ENCODE data around the gene GPC5.
"Not testable (repeated sequence)": the region's sequence is repeated elsewhere in the genome, so short reads cannot be mapped to it uniquely, and the experiment has no call there.

The GPC5 gene

DNA sequence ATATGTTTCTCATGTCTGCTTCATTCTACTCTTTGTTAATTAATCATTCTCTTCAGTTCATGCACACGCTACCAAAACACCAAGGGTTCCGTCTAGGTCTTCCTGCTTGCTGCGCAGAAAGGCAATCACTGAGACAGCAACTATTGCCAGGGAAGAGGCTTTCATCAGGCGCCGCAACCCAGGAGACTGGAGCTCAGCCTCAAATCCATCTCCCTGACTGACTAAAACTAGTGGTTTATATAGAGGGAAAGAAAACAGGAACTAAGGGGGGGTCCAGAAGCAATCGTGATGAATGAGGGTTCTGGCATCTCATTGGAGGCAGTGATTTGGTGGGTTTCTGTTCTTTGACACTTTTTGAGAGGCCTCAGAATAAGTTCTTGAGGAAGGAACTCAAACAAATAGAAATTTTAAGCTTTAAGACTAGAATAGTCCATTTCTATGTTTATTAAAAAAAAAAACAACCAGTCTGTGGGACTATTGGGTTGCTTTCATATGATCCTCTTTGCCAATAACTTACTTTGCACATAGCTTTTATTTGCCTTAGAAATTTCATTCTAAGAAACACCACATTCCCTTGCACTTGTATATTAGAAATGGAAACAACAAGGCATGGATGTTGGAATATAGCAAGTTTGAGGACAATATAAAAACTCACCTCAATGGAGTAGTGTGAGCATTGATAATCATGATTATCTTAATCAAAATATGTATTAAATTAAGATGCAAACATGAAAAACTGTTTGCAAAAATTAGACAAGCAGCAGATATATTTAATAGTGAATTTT lies 1137.0 kb downstream of the GPC5 start:
- Histone ChIP-seq H3K27me3 (ENCODE audit: control insufficient read depth, insufficient read depth, low read length) (no peaks in the 10 kb centered on the region), H3K4me1 (ENCODE audit: control insufficient read depth, insufficient read depth, low read length) (no peaks in the 10 kb centered on the region), H3K9ac (ENCODE audit: low read length) (no peak overlapping the region), H3K9me3 (ENCODE audit: control insufficient read depth, insufficient read depth, low read depth, low read length) (no peaks in the 10 kb centered on the region), H3K36me3 (ENCODE audit: control insufficient read depth, insufficient read depth, low read length) (no peaks in the 10 kb centered on the region), H3K27ac (ENCODE audit: low read depth, low read length) (no peak overlapping the region), H3K4me3 (ENCODE audit: low read depth, low read length) (no peak overlapping the region)

DNA sequence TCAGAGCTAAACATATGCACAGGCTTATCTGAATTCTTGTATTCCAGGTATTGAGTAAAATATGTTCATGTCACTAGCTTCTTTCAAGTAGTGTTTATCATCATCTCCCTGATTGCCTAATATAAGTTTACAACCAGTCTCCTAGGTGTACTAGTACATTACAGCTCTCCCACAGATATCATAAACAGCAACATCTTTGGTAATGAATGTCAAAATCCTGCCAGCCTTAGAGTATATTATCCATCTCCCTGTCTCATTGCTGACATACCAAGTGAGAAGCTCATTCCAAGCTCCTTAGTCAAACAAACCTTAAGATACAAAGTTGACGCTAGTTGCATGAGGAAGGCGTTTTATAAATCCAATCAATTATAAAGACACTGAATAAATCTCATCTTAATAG lies 1139.0 kb downstream of the GPC5 start:
- H3K4me3 ChIP-seq (ENCODE audit: low read depth, low read length), result no peak overlapping the region
- no peak overlapping the region for H3K27ac ChIP-seq (ENCODE audit: low read depth, low read length)
- no peaks in the 10 kb centered on the region for H3K9me3 ChIP-seq (ENCODE audit: control insufficient read depth, insufficient read depth, low read depth, low read length)
- no peaks in the 10 kb centered on the region for H3K4me1 ChIP-seq (ENCODE audit: control insufficient read depth, insufficient read depth, low read length)
- H3K36me3 ChIP-seq (ENCODE audit: control insufficient read depth, insufficient read depth, low read length), result no peaks in the 10 kb centered on the region
- H3K27me3 ChIP-seq (ENCODE audit: control insufficient read depth, insufficient read depth, low read length), result no peaks in the 10 kb centered on the region
- H3K9ac ChIP-seq (ENCODE audit: low read length), result no peak overlapping the region

DNA sequence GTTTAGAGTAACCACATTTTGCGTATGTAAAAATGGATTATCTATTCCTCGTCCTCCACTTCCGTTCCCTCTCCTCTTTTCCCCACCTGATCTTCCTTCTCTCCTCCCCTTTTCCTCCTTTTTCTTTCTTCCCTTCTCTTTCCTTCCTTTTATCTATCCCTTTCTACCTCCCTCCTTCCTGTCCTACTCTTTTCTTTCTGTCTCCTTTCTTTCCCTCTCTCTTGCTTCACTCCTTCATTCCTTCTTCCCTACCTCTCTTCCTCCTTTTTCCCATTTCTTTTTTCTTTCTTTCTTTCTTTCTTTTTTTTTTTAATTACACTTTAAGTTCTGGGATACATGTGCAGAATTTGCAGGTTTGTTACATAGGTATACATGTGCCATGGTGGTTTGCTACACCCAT lies 1139.7 kb downstream of the GPC5 start:
- Histone ChIP-seq H3K9me3 (ENCODE audit: control insufficient read depth, insufficient read depth, low read depth, low read length) (no peaks in the 10 kb centered on the region), H3K36me3 (ENCODE audit: control insufficient read depth, insufficient read depth, low read length) (no peaks in the 10 kb centered on the region), H3K4me3 (ENCODE audit: low read depth, low read length) (no peak overlapping the region)

DNA sequence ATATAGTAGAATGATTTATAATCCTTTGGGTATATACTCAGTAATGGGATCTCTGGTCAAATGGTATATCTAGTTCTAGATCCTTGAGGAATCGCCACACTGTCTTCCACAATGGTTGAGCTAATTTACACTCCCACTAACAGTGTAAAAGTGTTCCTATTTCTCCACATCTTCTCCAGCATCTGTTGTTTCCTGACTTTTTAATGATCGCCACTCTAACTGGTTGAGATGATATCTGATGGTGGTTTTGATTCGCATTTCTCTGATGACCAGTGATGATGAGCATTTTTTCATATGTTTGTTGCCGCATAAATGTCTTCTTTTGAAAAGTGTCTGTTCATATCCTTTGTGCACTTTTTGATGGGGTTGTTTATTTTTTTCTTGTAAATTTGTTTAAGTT lies 1140.7 kb downstream of the GPC5 start:
- not testable (repeated sequence) for H3K27ac ChIP-seq (ENCODE audit: low read depth, low read length); H3K36me3 ChIP-seq (ENCODE audit: control insufficient read depth, insufficient read depth, low read length); H3K4me3 ChIP-seq (ENCODE audit: low read depth, low read length); H3K4me1 ChIP-seq (ENCODE audit: control insufficient read depth, insufficient read depth, low read length); H3K27me3 ChIP-seq (ENCODE audit: control insufficient read depth, insufficient read depth, low read length); H3K9ac ChIP-seq (ENCODE audit: low read length); H3K9me3 ChIP-seq (ENCODE audit: control insufficient read depth, insufficient read depth, low read depth, low read length)

More for the DNA sequence above, 1139.7 kb downstream of the GPC5 start:
- Histone ChIP-seq H3K9ac (ENCODE audit: low read length) (no peak overlapping the region), H3K27me3 (ENCODE audit: control insufficient read depth, insufficient read depth, low read length) (no peaks in the 10 kb centered on the region), H3K4me1 (ENCODE audit: control insufficient read depth, insufficient read depth, low read length) (no peaks in the 10 kb centered on the region), H3K27ac (ENCODE audit: low read depth, low read length) (no peak overlapping the region)

DNA sequence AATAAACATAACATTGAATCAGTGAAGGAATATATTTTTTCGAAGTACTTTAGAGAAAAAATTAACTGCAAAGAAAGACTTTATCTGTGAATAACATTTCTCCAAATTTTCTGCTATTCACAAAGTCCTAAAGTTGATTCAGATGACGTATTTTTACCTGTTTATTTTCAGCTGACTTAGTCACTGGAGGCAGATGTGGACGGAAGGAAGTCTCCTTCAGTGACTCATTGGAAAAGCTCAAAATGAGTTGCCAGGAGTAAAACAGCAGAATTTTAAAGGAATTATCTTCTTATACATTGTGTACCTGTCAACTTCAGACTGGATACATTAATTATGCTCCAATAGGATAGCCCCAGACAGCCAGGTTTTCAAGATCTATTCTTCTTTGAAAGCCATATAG lies 1148.8 kb downstream of the GPC5 start:
- no peak overlapping the region for H3K27ac ChIP-seq (ENCODE audit: low read depth, low read length)
- no peaks in the 10 kb centered on the region for H3K9me3 ChIP-seq (ENCODE audit: control insufficient read depth, insufficient read depth, low read depth, low read length)
- H3K4me3 ChIP-seq (ENCODE audit: low read depth, low read length), result no peak overlapping the region
- H3K36me3 ChIP-seq (ENCODE audit: control insufficient read depth, insufficient read depth, low read length), result no peaks in the 10 kb centered on the region
- no peak overlapping the region for H3K9ac ChIP-seq (ENCODE audit: low read length)
- no peaks in the 10 kb centered on the region for H3K4me1 ChIP-seq (ENCODE audit: control insufficient read depth, insufficient read depth, low read length)
- H3K27me3 ChIP-seq (ENCODE audit: control insufficient read depth, insufficient read depth, low read length), result no peaks in the 10 kb centered on the region

DNA sequence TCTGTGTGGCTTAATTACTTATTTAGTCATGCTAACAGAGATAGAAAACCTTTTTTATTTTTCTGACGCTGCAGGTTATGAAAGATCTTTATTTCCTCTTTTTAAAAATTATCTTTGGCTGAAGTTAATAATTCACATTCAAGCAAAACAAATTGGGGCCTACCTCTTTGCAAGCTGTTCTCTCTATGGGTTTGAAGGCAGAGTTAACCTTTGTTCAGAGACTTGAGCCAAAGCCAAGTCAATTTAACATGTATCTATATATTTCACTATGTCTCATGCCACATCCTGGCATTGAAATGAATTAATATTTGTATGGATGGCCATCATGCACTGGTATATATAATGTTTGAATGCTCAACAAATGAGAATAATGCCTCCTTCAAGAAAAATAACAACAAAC lies 1150.9 kb downstream of the GPC5 start:
- Histone ChIP-seq H3K36me3 (ENCODE audit: control insufficient read depth, insufficient read depth, low read length) (no peaks in the 10 kb centered on the region), H3K27ac (ENCODE audit: low read depth, low read length) (no peak overlapping the region), H3K27me3 (ENCODE audit: control insufficient read depth, insufficient read depth, low read length) (no peaks in the 10 kb centered on the region)

DNA sequence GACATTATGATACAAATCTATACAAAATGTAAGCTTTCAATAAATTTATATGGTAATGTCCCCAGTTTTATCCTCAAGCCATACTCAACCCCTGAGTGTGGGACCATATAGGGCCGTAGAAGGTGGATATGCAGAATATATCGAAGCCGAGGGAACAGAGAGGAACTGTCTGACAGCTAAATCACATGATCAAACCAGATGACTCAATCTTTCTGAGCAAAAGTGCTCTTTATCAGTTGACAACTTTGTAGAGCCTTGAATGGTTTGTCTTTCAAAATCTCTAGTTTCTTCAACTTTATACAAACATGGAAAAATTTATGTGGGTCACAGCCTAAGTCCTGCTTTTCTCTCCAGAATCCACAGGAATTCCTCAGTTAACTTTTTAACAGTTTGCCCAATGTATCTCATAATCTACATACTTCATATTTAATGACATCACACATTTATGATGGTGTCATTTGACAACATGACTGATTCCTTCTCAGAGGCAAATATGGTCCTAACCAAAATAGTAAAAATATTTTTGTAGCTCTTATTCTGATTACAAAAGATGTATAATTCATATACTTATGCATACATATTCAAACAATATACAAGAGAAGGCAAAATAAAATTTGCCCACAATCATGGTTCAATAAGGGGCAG lies 1155.2 kb downstream of the GPC5 start:
- Histone ChIP-seq H3K9me3 (ENCODE audit: control insufficient read depth, insufficient read depth, low read depth, low read length) (no peaks in the 10 kb centered on the region), H3K36me3 (ENCODE audit: control insufficient read depth, insufficient read depth, low read length) (no peaks in the 10 kb centered on the region), H3K27me3 (ENCODE audit: control insufficient read depth, insufficient read depth, low read length) (no peaks in the 10 kb centered on the region), H3K4me3 (ENCODE audit: low read depth, low read length) (no peak overlapping the region), H3K4me1 (ENCODE audit: control insufficient read depth, insufficient read depth, low read length) (no peaks in the 10 kb centered on the region), H3K27ac (ENCODE audit: low read depth, low read length) (no peak overlapping the region), H3K9ac (ENCODE audit: low read length) (no peak overlapping the region)

More for the DNA sequence above, 1150.9 kb downstream of the GPC5 start:
- Histone ChIP-seq H3K4me3 (ENCODE audit: low read depth, low read length) (no peak overlapping the region), H3K9me3 (ENCODE audit: control insufficient read depth, insufficient read depth, low read depth, low read length) (no peaks in the 10 kb centered on the region), H3K9ac (ENCODE audit: low read length) (no peak overlapping the region), H3K4me1 (ENCODE audit: control insufficient read depth, insufficient read depth, low read length) (no peaks in the 10 kb centered on the region)

DNA sequence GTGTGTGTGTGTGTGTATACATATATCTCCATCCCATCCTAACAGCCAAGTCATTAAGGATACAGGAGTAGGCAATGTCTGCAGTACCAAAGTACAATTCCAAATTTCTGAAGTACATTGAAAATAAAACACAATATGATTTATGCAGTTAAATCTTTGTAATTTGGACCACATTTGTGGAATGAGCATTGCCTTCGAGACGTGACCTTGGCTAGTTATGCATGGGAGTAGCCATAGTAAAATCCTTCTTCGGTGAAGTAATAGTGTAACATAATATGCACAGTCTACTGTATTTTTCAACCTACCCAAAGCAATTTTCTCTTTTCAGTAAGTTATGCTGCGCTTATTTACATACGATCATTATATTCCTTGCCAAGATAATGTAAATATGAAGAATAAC lies 1162.5 kb downstream of the GPC5 start:
- Histone ChIP-seq H3K27ac (ENCODE audit: low read depth, low read length) (no peak overlapping the region), H3K9ac (ENCODE audit: low read length) (no peak overlapping the region), H3K9me3 (ENCODE audit: control insufficient read depth, insufficient read depth, low read depth, low read length) (no peaks in the 10 kb centered on the region), H3K4me3 (ENCODE audit: low read depth, low read length) (no peak overlapping the region), H3K36me3 (ENCODE audit: control insufficient read depth, insufficient read depth, low read length) (no peaks in the 10 kb centered on the region), H3K4me1 (ENCODE audit: control insufficient read depth, insufficient read depth, low read length) (peaks cover 10% of the 10 kb centered on the region; the same call in 1 of the 2 replicates), H3K27me3 (ENCODE audit: control insufficient read depth, insufficient read depth, low read length) (no peaks in the 10 kb centered on the region)

DNA sequence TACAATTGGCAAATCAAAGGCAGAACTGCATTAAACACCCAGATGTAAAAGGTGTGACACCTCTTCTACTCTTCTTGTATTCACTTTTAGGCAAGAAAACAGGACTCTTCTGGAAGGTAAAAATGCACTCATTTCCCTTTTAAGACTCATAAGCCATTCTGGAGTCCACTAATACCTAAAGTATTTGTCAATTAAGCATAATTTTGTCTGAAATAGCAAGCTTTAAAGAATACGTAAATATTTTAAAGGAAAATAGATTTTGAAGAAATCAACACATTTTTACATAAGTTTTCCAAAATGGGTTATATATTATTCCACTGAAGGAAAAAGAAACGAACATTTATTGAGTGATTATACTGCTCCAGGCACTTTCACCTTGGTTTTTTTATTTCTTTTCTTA lies 1166.5 kb downstream of the GPC5 start:
- H3K9ac ChIP-seq (ENCODE audit: low read length), result no peak overlapping the region
- no peaks in the 10 kb centered on the region for H3K9me3 ChIP-seq (ENCODE audit: control insufficient read depth, insufficient read depth, low read depth, low read length)
- no peak overlapping the region for H3K4me3 ChIP-seq (ENCODE audit: low read depth, low read length)
- no peak overlapping the region for H3K27ac ChIP-seq (ENCODE audit: low read depth, low read length)
- H3K36me3 ChIP-seq (ENCODE audit: control insufficient read depth, insufficient read depth, low read length), result no peaks in the 10 kb centered on the region
- no peaks in the 10 kb centered on the region for H3K27me3 ChIP-seq (ENCODE audit: control insufficient read depth, insufficient read depth, low read length)
- H3K4me1 ChIP-seq (ENCODE audit: control insufficient read depth, insufficient read depth, low read length), result no peaks in the 10 kb centered on the region

DNA sequence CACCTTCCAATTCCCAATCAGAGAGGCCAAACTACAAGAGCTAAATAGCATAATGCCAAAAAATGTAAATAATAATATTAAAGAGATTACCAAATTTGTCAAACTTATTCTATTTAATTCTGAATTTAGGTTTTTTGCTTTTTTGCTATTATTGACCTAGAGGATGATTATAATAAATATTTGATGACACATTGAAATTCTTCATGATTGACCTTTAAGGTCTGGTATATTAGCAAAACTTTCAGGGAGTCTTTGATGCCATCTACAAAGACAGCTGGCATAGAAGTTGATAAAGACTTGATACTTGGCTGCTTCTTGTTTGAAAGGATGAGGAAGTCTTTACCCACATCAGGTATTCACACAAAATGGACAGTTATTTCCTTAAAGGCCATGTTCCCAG lies 1168.3 kb downstream of the GPC5 start:
- Histone ChIP-seq H3K4me3 (ENCODE audit: low read depth, low read length) (no peak overlapping the region), H3K9ac (ENCODE audit: low read length) (no peak overlapping the region), H3K36me3 (ENCODE audit: control insufficient read depth, insufficient read depth, low read length) (no peaks in the 10 kb centered on the region), H3K4me1 (ENCODE audit: control insufficient read depth, insufficient read depth, low read length) (no peaks in the 10 kb centered on the region), H3K27me3 (ENCODE audit: control insufficient read depth, insufficient read depth, low read length) (no peaks in the 10 kb centered on the region), H3K9me3 (ENCODE audit: control insufficient read depth, insufficient read depth, low read depth, low read length) (no peaks in the 10 kb centered on the region), H3K27ac (ENCODE audit: low read depth, low read length) (no peak overlapping the region)

DNA sequence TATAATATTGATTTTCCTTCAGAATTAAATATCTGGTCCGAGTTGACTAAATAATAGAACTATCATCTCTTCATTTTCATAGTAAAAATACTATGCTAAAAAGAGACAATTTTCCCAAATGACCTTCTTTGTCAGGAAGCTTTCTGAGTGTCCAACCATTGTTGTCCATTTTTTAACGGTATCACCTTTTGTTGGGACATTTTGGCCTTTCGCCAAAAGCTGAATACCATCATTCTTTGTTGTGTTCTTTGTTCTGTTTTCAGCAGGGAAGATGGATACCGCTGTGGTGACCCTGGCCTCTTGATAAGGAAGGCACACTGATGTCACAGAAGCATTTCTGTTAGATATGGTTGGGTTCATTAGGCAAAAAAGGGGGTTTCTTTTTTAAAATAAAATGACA lies 1173.8 kb downstream of the GPC5 start:
- H3K27ac ChIP-seq (ENCODE audit: low read depth, low read length), result no peak overlapping the region
- no peaks in the 10 kb centered on the region for H3K36me3 ChIP-seq (ENCODE audit: control insufficient read depth, insufficient read depth, low read length)
- no peaks in the 10 kb centered on the region for H3K27me3 ChIP-seq (ENCODE audit: control insufficient read depth, insufficient read depth, low read length)
- no peaks in the 10 kb centered on the region for H3K9me3 ChIP-seq (ENCODE audit: control insufficient read depth, insufficient read depth, low read depth, low read length)
- no peak overlapping the region for H3K9ac ChIP-seq (ENCODE audit: low read length)
- no peaks in the 10 kb centered on the region for H3K4me1 ChIP-seq (ENCODE audit: control insufficient read depth, insufficient read depth, low read length)
- H3K4me3 ChIP-seq (ENCODE audit: low read depth, low read length), result no peak overlapping the region

All from HUES6 (cell line).